ENCODE data around the gene TMEM30B.
A peak's percentile ranks its signal among the peaks of the same experiment; 100 is the strongest.

TMEM30B gene

DNA sequence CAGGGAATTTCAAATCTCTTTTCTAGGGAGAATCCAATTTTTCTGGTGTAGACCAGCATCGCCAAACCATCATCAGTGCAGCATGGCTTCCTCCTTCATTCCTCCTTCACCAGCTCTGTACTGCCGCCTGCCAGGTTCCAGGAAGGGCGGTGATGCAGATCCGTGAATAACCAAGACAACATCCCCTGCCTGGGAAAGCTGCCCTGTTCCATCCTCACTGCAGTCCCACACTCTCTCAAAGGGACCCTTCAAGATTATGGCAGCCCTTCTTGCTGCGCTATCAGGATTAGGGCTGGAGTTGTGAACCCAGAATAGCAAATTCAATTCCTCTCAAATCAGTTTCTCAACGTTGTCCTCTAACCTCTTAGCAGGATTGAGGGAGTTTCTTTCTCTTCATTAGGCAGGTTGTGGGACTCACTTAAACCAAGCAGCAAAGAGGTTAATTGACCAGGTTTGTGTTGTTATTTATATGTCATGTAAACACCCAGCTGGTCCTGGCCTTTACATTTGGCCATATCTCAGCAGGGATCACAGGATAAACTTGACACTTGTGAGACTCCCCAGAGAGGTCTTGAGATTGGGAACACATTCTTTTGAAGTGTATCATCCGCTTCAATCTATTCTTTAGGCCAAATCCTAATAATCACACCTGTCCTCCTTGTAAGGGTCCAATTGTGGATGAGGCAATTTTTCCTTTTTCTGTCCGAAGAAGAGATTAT, 26.2 kb downstream of the TMEM30B start:
- TF ChIP-seq, protein P1, sequence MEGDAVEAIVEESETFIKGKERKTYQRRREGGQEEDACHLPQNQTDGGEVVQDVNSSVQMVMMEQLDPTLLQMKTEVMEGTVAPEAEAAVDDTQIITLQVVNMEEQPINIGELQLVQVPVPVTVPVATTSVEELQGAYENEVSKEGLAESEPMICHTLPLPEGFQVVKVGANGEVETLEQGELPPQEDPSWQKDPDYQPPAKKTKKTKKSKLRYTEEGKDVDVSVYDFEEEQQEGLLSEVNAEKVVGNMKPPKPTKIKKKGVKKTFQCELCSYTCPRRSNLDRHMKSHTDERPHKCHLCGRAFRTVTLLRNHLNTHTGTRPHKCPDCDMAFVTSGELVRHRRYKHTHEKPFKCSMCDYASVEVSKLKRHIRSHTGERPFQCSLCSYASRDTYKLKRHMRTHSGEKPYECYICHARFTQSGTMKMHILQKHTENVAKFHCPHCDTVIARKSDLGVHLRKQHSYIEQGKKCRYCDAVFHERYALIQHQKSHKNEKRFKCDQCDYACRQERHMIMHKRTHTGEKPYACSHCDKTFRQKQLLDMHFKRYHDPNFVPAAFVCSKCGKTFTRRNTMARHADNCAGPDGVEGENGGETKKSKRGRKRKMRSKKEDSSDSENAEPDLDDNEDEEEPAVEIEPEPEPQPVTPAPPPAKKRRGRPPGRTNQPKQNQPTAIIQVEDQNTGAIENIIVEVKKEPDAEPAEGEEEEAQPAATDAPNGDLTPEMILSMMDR (IDR thresholded peaks at IDR 0.05; ENCODE audit: low read depth, low read length) = no peak
- no peak for DNase-seq
- Histone ChIP-seq H3K9me3 (no peaks in the 10 kb centered on the region), H3K27me3 (peaks cover 39% of the 10 kb centered on the region), H3K4me1 (no peaks in the 10 kb centered on the region), H3K4me3 (ENCODE audit: low read depth, low read length) (no peak overlapping the region), H3K36me3 (no peaks in the 10 kb centered on the region)

DNA sequence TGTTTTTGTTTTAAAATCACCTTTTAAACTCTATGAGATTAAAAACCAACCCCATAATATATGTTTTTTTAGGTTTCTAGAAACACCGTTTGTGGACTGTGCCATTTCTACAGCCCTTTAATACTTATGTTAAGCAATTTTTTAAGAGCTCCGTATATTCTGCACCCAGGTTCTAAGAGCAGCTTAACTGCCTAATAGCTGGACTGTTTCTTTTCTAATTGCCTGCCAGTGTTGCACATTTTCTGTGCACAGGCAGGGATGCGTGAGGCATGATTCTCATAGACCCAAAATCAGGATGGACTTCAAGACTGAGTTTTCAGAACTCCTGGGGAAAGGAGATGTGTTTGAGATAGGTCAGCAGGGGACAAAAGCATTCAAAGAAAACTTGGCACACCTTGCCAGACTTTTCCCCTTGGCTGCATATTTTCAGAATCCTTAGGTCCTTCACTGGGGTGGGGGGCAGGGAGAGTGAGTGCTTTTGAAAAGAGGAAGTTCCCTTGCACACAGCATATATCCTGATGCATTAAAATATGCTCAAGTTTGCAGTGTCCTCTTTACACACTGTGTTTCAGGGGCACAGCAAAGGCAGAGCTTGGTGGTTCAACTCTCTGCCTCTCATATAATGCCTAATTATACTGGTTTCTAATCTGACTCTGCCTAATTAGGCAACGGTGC, 27.9 kb downstream of the TMEM30B start:
- Histone ChIP-seq H3K9me3 (no peaks in the 10 kb centered on the region), H3K4me3 (ENCODE audit: low read depth, low read length) (no peak overlapping the region), H3K4me1 (no peaks in the 10 kb centered on the region), H3K27me3 (peaks cover 26% of the 10 kb centered on the region), H3K36me3 (no peaks in the 10 kb centered on the region)
- TF ChIP-seq, protein P1 (IDR thresholded peaks at IDR 0.05; ENCODE audit: low read depth, low read length) = no peak
- DNase-seq = no peak

DNA sequence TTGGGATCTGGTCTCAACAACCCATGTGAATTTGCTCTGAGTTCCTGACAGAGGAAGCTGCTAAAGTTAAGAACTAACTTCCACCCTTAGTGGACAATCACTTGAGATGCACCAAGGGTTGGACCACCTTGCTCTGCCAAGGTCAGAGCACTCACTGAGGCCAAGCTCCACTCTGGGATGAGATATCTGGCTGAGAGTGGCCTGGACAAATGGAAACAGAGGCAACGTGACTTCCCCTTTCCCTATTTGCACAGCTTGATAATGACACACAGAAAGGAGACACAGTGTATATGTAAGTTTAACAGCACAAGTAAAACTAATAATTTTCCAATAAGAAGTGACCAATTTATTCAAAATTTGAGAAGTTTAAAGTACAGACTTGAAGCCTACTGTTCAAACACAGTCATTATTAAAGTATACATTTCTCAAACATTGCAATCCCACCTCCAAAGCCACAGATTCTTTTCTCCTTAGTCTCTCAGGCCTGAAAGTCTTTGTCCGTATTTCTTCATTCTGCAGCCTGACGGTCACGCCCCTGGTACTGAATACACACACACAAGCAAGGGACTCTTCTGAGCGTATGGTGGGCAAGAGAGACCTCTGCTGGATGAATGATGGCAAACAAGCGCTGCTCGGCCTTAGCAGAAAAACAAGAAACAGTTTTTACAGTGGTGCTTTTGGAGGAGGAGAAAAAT, 28.6 kb downstream of the TMEM30B start:
- H3K4me3 ChIP-seq (ENCODE audit: low read depth, low read length) = no peak overlapping the region
- no peaks in the 10 kb centered on the region for H3K4me1 ChIP-seq
- no peaks in the 10 kb centered on the region for H3K36me3 ChIP-seq
- H3K27me3 ChIP-seq = peaks cover 26% of the 10 kb centered on the region
- DNase-seq = peak; percentile 73
- TF ChIP-seq, protein P1 (IDR thresholded peaks at IDR 0.05; ENCODE audit: low read depth, low read length) = peak; percentile 97
- H3K9me3 ChIP-seq = no peaks in the 10 kb centered on the region

DNA sequence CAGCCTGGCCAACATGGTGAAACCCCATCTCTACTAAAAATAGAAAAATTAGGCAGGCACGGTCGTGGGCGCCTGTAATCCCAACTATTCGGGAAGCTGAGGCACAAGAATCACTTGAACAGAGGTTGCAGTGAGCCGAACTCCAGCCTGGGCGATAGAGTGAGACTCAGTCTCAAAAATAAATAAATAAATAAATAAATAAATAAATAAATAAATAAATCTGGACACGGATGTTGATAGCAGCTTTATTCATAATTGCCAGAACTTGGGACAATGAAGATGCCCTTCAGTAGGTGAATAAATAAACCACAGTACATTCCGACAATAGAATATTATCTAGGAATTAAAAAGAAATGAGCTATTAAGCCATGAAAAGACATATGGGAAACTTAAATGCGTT, 31.1 kb downstream of the TMEM30B start:
- DNase-seq = no peak
- H3K9me3 ChIP-seq = no peaks in the 10 kb centered on the region
- H3K4me3 ChIP-seq (ENCODE audit: low read depth, low read length) = no peak overlapping the region
- no peaks in the 10 kb centered on the region for H3K4me1 ChIP-seq
- H3K27me3 ChIP-seq = peaks cover 14% of the 10 kb centered on the region
- TF ChIP-seq, protein P1 (IDR thresholded peaks at IDR 0.05; ENCODE audit: low read depth, low read length) = no peak
- H3K36me3 ChIP-seq = no peaks in the 10 kb centered on the region

DNA sequence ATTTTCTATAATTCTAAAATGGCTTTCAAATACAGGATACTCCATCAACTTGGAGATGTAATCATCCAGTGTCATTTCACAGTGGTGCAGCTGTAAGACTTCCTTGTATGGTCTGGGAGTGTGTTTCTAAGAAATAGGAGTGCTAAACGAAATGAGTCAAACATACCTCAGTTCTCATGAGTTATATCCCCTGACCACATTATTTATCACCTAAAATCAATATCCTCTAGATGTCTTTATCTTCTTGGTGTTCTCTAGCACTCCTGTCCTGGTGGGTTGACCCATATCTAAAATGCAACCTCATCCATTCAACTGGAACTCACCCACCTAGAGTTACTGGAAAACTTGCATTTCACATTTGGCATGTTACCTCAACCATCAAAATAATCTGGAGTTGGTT, 33.2 kb downstream of the TMEM30B start:
- no peaks in the 10 kb centered on the region for H3K4me1 ChIP-seq
- H3K9me3 ChIP-seq = no peaks in the 10 kb centered on the region
- no peaks in the 10 kb centered on the region for H3K36me3 ChIP-seq
- TF ChIP-seq, protein P1 (IDR thresholded peaks at IDR 0.05; ENCODE audit: low read depth, low read length) = no peak
- no peak for DNase-seq
- H3K4me3 ChIP-seq (ENCODE audit: low read depth, low read length) = no peak overlapping the region
- peaks cover 12% of the 10 kb centered on the region for H3K27me3 ChIP-seq

Measured in BE2C (cell line).